HFF-Myc (cell line): Measurements from ENCODE around the gene FAM98A.

ENCODE experiments used
- DNase-seq: peaks from one replicate; pipeline ENCODE4 v3.0.0-alpha.2; 2011; ENCODE audit warnings: low read depth; ENCODE audit errors: extremely low read depth
- H3K4me3 ChIP-seq: replicated peaks from 2 replicates; pipeline ENCODE4 v1.5.1; 2011; ENCODE audit warnings: low read depth, mild to moderate bottlenecking, control low read depth, low read length
- CTCF ChIP-seq: IDR thresholded peaks from 2 replicates; pipeline ENCODE4 v1.5.1; 2012; ENCODE audit warnings: mild to moderate bottlenecking, low read depth, low read length, control low read depth; ENCODE audit errors: missing control alignments

Gene FAM98A

GRCh38 chr2:33535421-33535820 lies 63.7 kb downstream of the FAM98A start:
- no peak overlapping the region for H3K4me3 ChIP-seq
- no peak for TF ChIP-seq CTCF
- DNase-seq, result no peak
